Stomach (tissue), 4 donors: Measurements from ENCODE around the gene FSD2.

Source experiments
- CTCF ChIP-seq, 7 experiments: fragments of 450-650 bp in 4 of 7; fragments of 200-600 bp in 3 of 7; sonication (generic) in 3 of 7; IDR thresholded peaks; one replicate each; pipeline ENCODE4 v1.5.1; 2016 to 2019; ENCODE audit warnings: antibody characterized with exemption in 7 of 7, control low read depth in 2 of 7, mild to moderate bottlenecking in 1 of 7
- EP300 ChIP-seq: sonication (generic); formaldehyde crosslinking; IDR thresholded peaks from one replicate; pipeline ENCODE4 v1.6.1; 2017; ENCODE audit warnings: antibody characterized with exemption
- POLR2A ChIP-seq, 4 donors: fragments of 450-650 bp; IDR thresholded peaks; one replicate each; pipeline ENCODE4 v1.6.1; 2016; ENCODE audit warnings: antibody characterized with exemption in 4 of 4, control low read depth in 2 of 4, mild to moderate bottlenecking in 1 of 4, moderate library complexity in 1 of 4
- POLR2AphosphoS5 ChIP-seq, 3 donors: sonication (generic); formaldehyde crosslinking; IDR thresholded peaks; one replicate each; pipeline ENCODE4 v1.6.1; 2016; ENCODE audit warnings: antibody characterized with exemption in 3 of 3

DNA sequence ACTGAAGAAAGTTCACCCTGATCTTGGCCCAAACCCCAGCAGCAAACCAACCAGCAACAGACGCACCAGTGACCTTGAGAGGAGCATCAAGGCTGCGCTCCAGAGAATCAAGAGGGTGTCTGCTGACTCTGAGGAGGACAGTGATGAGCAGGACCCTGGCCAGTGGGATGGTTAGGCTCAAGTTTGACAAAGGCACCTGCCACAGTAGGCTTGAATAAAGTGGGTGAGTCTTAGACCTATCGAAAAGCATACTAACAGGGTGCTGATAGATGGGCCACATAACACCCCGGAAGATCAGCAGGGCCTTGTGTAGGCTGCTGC is 27.5 kb upstream of the FSD2 start:
- TF ChIP-seq POLR2A (IDR thresholded peaks at IDR 0.05) (no peak), CTCF (IDR thresholded peaks at IDR 0.05) (no peak), EP300 (no peak), POLR2AphosphoS5 (IDR thresholded peaks at IDR 0.05) (no peak)
